Peyer's patch (tissue), 4 donors: Measurements from ENCODE around the gene GAS2L1. TPM values are rescaled to one million over a fixed set of nuclear protein-coding genes. Genes with fewer than 3 reads are reported as not detected.
A peak's percentile ranks its signal among the peaks of the same experiment; 100 is the strongest.

Experiments used
- DNase-seq, 3 donors: peaks; one replicate each; pipeline ENCODE4 v3.0.0-alpha.2; 2017 to 2019
- H3K27ac ChIP-seq, 4 donors: fragments of 200-600 bp; sonication (generic); one replicate each; pipeline ENCODE4 v1.5.1; 2016 to 2019
- H3K27me3 ChIP-seq, 2 donors: fragments of 200-600 bp; sonication (generic); one replicate each; pipeline ENCODE4 v1.5.1; 2019
- H3K36me3 ChIP-seq, 3 donors: fragments of 200-600 bp; sonication (generic); one replicate each; pipeline ENCODE4 v1.5.1; 2016 to 2019
- H3K4me1 ChIP-seq, 4 donors: fragments of 200-600 bp; sonication (generic); one replicate each; pipeline ENCODE4 v1.5.1; 2016 to 2019
- H3K4me3 ChIP-seq, 4 donors: fragments of 200-600 bp; sonication (generic); 1 replicate in 3 of 4; 2 replicates in 1 of 4; pipeline ENCODE4 v1.5.1; 2016 to 2019; ENCODE audit warnings: mild to moderate bottlenecking in 1 of 4
- H3K9me3 ChIP-seq, 4 donors: fragments of 200-600 bp; sonication (generic); one replicate each; pipeline ENCODE4 v1.5.1; 2016 to 2019; ENCODE audit warnings: mild to moderate bottlenecking in 1 of 4
- POLR2A ChIP-seq, 2 donors: fragments of 450-650 bp; IDR thresholded peaks; one replicate each; pipeline ENCODE4 v1.5.1; 2017; ENCODE audit warnings: antibody characterized with exemption in 2 of 2, mild to moderate bottlenecking in 2 of 2, moderate library complexity in 2 of 2
- total RNA-seq, 4 donors: library from RNA; depleted of rRNA; stranded (reverse); fragments of >200 nt; gene quantifications; one replicate each; pipeline ENCODE4 v1.1.0, GENCODE V29; 2016
- TF ChIP-seq, protein P1 (sequence below), 6 experiments: fragments of 450-650 bp in 4 of 6; fragments of 200-600 bp in 2 of 6; sonication (generic) in 1 of 6; IDR thresholded peaks; one replicate each; pipeline ENCODE4 v1.5.1; 2017 to 2019; ENCODE audit warnings: antibody characterized with exemption in 6 of 6, mild to moderate bottlenecking in 3 of 6, moderate library complexity in 1 of 6

The GAS2L1 gene
- total RNA-seq, 4 donors from 2014 or later = 20.6 to 63.1 (median 35.6) TPM

DNA sequence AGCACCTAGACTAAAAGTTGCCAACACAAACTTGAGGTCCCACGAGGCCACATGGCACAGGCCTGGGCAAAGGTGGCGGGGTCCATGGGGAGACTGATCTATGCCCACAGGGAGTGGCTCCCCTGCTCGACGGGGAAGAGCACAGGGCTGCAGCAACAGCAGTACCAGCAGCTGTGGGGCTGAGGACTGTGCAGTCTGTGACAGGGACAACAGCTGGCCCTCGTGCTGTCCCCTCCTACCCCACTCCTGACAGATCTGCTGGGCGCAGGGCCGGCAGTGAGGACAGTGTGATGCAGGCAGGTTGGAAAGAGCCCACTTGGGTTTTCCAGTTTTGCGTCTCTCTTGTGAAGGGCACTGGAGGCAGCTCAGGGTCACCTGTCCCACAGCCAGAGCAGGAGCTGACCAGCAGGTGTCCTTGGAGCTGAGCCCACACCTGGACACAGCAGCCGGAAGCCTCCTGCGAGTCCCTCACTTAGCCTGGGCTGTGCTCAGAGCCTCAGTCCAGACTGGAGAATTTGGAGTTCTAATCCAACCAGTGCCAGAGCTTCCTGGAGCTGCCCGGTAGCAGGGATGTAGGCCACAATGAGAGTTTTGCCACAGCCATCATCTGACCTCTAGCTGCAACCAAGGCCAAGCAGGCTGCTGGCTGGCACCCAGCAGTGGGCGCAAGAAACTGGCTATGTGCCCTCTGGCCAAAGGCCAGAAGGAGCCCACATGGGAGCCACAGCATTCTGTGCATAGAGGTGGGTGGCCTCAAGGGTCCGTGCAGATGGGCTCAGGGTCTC lies 3.6 kb upstream of the GAS2L1 start:
- H3K27ac ChIP-seq = peak overlapping the region in 2 of 4 donors; percentile 65 to 76
- H3K9me3 ChIP-seq = no peaks in the 10 kb centered on the region
- H3K4me3 ChIP-seq = no peak overlapping the region
- peaks cover 0 to 31% (median 12%) of the 10 kb centered on the region in 4 donors for H3K4me1 ChIP-seq
- DNase-seq = peak in 2 of 3 donors; percentile 73 to 81
- no peaks in the 10 kb centered on the region for H3K27me3 ChIP-seq
- H3K36me3 ChIP-seq = peaks cover 0 to 33% (median 2%) of the 10 kb centered on the region in 3 donors
- no peak for TF ChIP-seq POLR2A (IDR thresholded peaks at IDR 0.05)
- TF ChIP-seq, protein P1, sequence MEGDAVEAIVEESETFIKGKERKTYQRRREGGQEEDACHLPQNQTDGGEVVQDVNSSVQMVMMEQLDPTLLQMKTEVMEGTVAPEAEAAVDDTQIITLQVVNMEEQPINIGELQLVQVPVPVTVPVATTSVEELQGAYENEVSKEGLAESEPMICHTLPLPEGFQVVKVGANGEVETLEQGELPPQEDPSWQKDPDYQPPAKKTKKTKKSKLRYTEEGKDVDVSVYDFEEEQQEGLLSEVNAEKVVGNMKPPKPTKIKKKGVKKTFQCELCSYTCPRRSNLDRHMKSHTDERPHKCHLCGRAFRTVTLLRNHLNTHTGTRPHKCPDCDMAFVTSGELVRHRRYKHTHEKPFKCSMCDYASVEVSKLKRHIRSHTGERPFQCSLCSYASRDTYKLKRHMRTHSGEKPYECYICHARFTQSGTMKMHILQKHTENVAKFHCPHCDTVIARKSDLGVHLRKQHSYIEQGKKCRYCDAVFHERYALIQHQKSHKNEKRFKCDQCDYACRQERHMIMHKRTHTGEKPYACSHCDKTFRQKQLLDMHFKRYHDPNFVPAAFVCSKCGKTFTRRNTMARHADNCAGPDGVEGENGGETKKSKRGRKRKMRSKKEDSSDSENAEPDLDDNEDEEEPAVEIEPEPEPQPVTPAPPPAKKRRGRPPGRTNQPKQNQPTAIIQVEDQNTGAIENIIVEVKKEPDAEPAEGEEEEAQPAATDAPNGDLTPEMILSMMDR (IDR thresholded peaks at IDR 0.05) = no peak

DNA sequence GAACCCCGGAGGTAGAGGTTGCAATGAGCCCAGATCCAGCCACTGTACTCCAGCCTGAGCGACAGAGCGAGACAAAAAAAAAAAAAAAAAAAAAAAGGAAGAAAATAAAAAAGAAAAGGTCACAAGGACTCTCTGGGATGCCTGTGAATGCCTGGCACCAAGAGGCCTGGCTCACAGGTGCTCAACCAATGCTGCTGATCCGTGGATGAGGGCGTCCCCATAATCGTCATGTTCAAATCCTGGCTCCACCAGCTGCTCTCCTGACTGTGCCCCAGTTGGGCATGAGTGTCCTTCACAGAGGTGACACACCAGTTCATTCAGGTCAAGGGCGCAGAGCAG lies 645 bp upstream of the GAS2L1 start:
- H3K27ac ChIP-seq = peak overlapping the region in 2 of 4 donors; percentile 86 to 90
- peak overlapping the region in 3 of 4 donors; percentile 60 to 86 (median 85) for H3K4me3 ChIP-seq
- TF ChIP-seq, protein P1 (IDR thresholded peaks at IDR 0.05) = no peak
- no peak for TF ChIP-seq POLR2A (IDR thresholded peaks at IDR 0.05)
- H3K9me3 ChIP-seq = no peaks in the 10 kb centered on the region
- peaks cover 8 to 60% (median 21%) of the 10 kb centered on the region in 4 donors for H3K4me1 ChIP-seq
- H3K27me3 ChIP-seq = no peaks in the 10 kb centered on the region
- peaks cover 0 to 4% (median 0%) of the 10 kb centered on the region in 3 donors for H3K36me3 ChIP-seq
- no peak for DNase-seq

DNA sequence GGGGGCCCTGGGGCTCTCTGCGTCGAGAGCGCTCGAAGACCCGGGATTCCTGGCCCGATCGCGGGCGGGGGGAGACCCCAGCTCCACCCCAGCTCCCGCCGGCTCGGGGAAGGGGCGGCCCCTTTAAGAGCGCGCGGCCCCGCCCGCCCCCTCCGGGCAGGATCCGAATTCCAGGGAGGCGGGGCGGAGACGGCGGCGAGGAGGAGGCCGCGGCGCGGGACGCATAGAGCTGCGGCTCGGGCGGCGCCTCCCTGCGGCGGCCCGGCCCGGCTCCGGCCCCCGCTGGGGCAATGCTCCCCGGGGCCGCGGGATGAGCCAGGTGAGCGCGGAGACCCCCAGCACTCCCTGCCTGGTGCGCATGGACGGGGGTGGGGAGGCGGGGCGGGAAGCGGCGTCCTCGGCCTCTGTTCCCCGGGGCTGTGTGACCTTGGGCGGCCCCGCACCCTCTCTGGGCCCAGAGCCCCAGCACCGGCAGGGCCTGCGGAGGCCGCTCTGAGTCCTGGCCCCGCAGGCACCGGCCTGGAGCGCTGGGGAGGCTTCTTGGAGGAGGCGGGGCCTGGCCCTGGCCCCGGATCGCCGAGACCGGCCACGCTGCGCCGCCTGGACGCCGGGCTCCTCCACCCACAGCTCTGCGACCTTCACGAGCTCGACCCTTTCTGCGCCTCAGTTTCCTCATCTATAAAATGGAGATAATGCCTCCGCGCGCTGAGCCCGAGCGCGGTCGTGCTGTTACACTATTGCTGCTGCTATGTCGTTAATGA lies 565 bp downstream of the GAS2L1 start:
- Histone ChIP-seq H3K9me3 (no peaks in the 10 kb centered on the region), H3K27me3 (no peaks in the 10 kb centered on the region), H3K4me1 (peaks cover 8 to 60% (median 25%) of the 10 kb centered on the region in 4 donors), H3K4me3 (peak overlapping the region; percentile 60 to 86 (median 82)), H3K36me3 (no peaks in the 10 kb centered on the region), H3K27ac (peak overlapping the region; percentile 75 to 90 (median 84))
- peak; percentile 37 to 90 (median 85) for DNase-seq
- peak; percentile 25 to 29 for TF ChIP-seq POLR2A (IDR thresholded peaks at IDR 0.05)
- TF ChIP-seq, protein P1 (IDR thresholded peaks at IDR 0.05) = peak in 2 of 6 experiments; percentile 5 to 10

DNA sequence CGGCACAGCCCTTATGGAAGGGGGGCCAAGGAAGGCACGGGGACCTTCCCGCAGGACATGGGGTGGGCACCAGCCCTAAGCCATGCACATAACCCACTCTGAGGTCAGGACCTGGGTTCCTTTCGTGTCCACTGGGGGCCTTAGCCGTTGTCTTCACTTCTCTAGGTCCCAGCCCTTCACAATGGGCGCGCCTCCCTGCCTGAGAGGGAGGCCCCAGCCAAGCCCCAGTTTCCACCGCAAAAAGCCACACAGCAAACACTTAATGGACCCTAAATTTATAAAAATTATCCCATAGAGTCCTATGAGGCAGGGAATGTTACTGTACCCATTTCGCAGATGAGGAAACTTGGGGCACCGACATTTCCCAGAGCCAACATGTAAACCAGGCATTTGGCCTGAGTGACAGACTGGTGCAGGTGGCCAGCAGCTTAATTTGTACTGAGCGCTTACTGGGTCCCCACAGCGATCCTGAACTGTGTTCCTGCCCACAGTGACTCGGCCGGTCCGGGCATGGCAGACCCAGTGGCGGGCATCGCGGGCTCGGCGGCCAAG lies 1.2 kb downstream of the GAS2L1 start:
- Histone ChIP-seq H3K9me3 (no peaks in the 10 kb centered on the region), H3K27me3 (no peaks in the 10 kb centered on the region), H3K4me3 (peak overlapping the region; percentile 60 to 86 (median 82)), H3K36me3 (no peaks in the 10 kb centered on the region), H3K4me1 (peaks cover 8 to 56% (median 25%) of the 10 kb centered on the region in 4 donors), H3K27ac (peak overlapping the region; percentile 75 to 90 (median 84))
- peak in 1 of 3 donors; percentile 46 for DNase-seq
- TF ChIP-seq POLR2A (IDR thresholded peaks at IDR 0.05) = no peak
- TF ChIP-seq, protein P1 (IDR thresholded peaks at IDR 0.05) = no peak

DNA sequence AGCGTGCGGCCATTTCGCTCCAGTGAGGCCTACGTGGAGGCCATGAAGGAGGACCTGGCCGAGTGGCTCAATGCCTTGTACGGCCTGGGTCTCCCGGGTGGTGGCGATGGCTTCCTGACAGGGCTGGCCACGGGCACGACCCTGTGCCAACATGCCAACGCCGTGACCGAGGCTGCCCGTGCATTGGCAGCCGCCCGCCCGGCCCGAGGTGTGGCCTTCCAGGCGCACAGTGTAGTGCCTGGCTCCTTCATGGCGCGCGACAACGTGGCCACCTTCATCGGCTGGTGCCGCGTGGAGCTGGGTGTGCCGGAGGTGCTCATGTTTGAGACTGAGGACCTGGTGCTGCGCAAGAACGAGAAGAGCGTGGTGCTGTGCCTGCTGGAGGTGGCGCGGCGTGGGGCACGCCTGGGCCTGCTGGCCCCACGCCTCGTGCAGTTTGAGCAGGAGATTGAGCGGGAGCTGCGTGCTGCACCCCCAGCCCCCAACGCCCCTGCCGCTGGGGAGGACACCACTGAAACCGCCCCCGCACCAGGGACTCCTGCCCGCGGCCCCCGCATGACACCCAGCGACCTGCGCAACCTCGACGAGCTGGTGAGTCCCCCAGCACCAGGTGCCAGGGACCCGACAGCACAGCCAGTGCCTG lies 1.8 kb downstream of the GAS2L1 start:
- DNase-seq = peak in 1 of 3 donors; percentile 47

More for the DNA sequence above, 1.8 kb downstream of the GAS2L1 start:
- Histone ChIP-seq H3K36me3 (no peaks in the 10 kb centered on the region), H3K9me3 (no peaks in the 10 kb centered on the region), H3K27ac (peak overlapping the region in 3 of 4 donors; percentile 42 to 90 (median 86)), H3K27me3 (no peaks in the 10 kb centered on the region), H3K4me1 (peaks cover 8 to 56% (median 25%) of the 10 kb centered on the region in 4 donors), H3K4me3 (peak overlapping the region in 2 of 4 donors; percentile 85 to 86)
- TF ChIP-seq, protein P1 (IDR thresholded peaks at IDR 0.05) = no peak
- TF ChIP-seq POLR2A (IDR thresholded peaks at IDR 0.05) = no peak
